Measurements from ENCODE around the gene AKT3.
"Not testable (repeated sequence)": the region's sequence is repeated elsewhere in the genome, so short reads cannot be mapped to it uniquely, and the experiment has no call there.

Gene AKT3

GRCh38 chr1:243601720-243602119 lies 248.3 kb downstream of the AKT3 start:
- no peak for TF ChIP-seq CTCF (IDR thresholded peaks at IDR 0.05; ENCODE audit: borderline replicate concordance, control extremely low read depth, extremely low read depth, insufficient read depth, missing control alignments)
- in situ Hi-C loops (cut with MboI; ENCODE audit: low sequenced_read_pairs, unreplicated experiment), result no loop called here
- DNase-seq (ENCODE audit: low spot score), result no peak

DNA sequence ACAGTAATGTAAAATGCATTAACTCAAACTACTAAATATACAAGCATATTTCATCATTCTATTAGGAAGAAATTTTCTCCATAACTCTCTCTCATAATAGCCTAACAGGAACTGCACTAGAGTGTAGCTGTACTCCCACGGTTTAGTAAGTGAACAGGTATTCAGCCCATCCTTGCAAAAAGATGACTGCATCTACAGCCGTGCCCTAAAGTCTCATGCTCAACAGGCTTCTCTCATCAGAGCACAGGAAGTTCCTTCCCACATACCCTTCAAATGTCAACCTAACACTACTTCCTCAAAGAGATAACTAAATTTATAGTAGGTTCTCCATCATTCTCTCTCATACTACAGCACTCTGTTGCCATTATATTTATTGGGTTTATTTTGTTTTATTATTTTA lies 251.6 kb downstream of the AKT3 start:
- DNase-seq (ENCODE audit: low spot score), result no peak
- in situ Hi-C loops (cut with MboI; ENCODE audit: low sequenced_read_pairs, unreplicated experiment), result loop anchor here (10.0 kb wide), 1 partner anchor 254 kb away; no protein-coding TSS in a partner anchor

DNA sequence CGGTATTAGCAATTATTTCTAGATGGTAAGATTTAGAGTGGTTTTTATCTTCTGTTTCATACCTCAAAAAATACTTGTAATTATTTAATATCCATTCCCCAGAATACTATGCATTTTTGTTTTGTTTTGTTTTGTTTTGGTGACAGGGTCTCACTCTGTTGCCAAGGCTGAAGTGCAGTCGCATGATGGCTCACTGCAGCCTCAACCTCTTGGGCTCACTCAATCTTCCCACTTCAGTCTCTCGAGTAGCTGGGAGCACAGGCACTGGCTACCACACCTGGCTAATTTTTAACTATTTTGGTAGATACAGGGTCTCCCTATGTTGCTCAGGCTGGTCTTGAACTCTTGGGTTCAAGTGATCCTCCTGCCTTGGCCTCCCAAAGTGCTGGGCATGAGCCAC lies 252.7 kb downstream of the AKT3 start:
- no peak for TF ChIP-seq CTCF (IDR thresholded peaks at IDR 0.05; ENCODE audit: borderline replicate concordance, control extremely low read depth, extremely low read depth, insufficient read depth, missing control alignments)
- in situ Hi-C loops (cut with MboI; ENCODE audit: low sequenced_read_pairs, unreplicated experiment), result loop anchor here (10.0 kb wide), 1 partner anchor 253 kb away; no protein-coding TSS in a partner anchor
- no peak for DNase-seq (ENCODE audit: low spot score)

More for the DNA sequence above, 251.6 kb downstream of the AKT3 start:
- TF ChIP-seq CTCF (IDR thresholded peaks at IDR 0.05; ENCODE audit: borderline replicate concordance, control extremely low read depth, extremely low read depth, insufficient read depth, missing control alignments), result no peak

DNA sequence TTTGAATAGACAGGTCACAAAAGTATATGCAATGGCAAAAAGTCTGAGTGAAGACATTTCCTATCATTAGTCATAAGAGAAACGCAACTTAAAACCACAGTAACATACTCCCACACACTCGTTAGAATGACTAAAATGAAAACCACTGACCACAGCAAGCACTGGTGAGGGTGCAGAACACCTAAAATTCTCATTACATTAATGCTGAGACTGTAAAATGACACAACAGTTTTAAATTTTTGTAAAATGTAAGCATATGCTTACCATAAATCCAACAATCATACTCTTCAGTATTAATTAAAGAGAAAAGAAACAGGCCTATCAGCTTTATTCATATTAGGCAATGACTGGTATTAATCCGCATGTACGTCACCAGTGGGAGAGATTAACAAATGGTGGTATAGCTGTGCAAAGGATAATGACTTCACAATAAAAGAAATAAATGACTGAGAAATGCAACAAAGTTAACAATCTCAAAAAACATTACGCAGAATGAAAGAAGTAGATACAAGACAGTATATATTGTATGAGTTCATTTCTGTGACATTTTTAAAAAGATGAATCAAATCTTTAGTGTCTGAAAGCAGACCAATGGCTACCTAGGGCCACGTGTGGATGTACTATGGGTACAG lies 253.5 kb downstream of the AKT3 start:
- TF ChIP-seq CTCF (IDR thresholded peaks at IDR 0.05; ENCODE audit: borderline replicate concordance, control extremely low read depth, extremely low read depth, insufficient read depth, missing control alignments), result no peak
- in situ Hi-C loops (cut with MboI; ENCODE audit: low sequenced_read_pairs, unreplicated experiment), result loop anchor here (10.0 kb wide), 1 partner anchor 252 kb away; no protein-coding TSS in a partner anchor
- DNase-seq (ENCODE audit: low spot score), result peak; percentile 54

- no peak for DNase-seq (ENCODE audit: low spot score)
- no peak for TF ChIP-seq CTCF (IDR thresholded peaks at IDR 0.05; ENCODE audit: borderline replicate concordance, control extremely low read depth, extremely low read depth, insufficient read depth, missing control alignments)
- in situ Hi-C loops (cut with MboI; ENCODE audit: low sequenced_read_pairs, unreplicated experiment), result loop anchor here (10.0 kb wide), 1 partner anchor 251 kb away; no protein-coding TSS in a partner anchor
Observed at GRCh38 chr1:243595527-243596210, 254.4 kb downstream of the AKT3 start.

DNA sequence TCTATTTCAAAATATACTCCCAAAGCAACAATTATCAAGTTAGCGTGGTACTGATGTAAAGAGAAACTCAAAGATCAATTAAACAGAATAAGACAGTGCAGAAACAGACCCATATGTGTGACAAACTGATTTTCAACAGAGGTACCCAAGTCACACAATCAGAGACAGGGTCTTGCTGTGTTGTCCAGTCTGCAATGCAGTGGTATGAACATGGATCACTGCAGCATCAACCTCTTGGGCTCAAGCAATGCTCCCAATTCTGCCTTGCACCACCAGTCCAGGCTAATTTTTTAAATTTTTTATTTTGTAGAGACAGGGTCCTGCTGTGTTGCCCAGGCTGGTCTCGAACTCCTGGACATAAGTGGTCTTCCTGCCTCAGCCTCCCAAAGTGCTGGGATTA lies 255.6 kb downstream of the AKT3 start:
- in situ Hi-C loops (cut with MboI; ENCODE audit: low sequenced_read_pairs, unreplicated experiment), result loop anchor here (10.0 kb wide), 1 partner anchor 250 kb away; no protein-coding TSS in a partner anchor
- DNase-seq (ENCODE audit: low spot score), result no peak
- no peak for TF ChIP-seq CTCF (IDR thresholded peaks at IDR 0.05; ENCODE audit: borderline replicate concordance, control extremely low read depth, extremely low read depth, insufficient read depth, missing control alignments)

DNA sequence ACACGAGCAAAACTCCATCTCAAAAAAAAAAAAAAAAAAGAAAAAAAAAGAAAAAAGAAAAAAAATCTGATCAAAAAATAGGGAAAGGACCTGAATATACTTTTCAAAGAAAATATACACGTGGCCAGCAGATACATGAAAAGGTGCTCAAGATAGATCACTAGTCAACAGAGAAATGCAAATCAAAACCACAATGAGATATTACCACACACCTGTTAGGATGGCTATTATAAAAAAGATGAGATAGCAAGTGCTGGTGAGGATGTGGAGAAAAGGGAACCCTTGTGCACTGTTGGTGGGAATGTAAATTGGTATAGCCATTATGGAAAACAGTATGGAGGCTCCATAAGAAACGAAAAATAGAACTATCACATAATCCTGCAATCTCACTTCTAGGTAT lies 260.8 kb downstream of the AKT3 start:
- in situ Hi-C loops (cut with MboI; ENCODE audit: low sequenced_read_pairs, unreplicated experiment); DNase-seq (ENCODE audit: low spot score): not testable (repeated sequence)

All from GM13976 (cell line).